HG03469 (cell line): ENCODE results near the gene ABLIM2.
"Not testable (repeated sequence)": the region's sequence is repeated elsewhere in the genome, so short reads cannot be mapped to it uniquely, and the experiment has no call there.

Experiments
- ATAC-seq: cut with Tn5 transposase; IDR thresholded peaks from one replicate; pipeline ENCODE4 v1.9.1; 2021; ENCODE audit warnings: mild to moderate bottlenecking, moderate library complexity, moderate number of reproducible peaks; ENCODE audit not compliant: unreplicated experiment

The ABLIM2 gene

GRCh38 chr4:7918981-7919380 is 239.6 kb downstream of the ABLIM2 start:
- no peak for ATAC-seq

GRCh38 chr4:7918187-7918586 is 240.4 kb downstream of the ABLIM2 start:
- ATAC-seq = not testable (repeated sequence)

- ATAC-seq = no peak
Measured at GRCh38 chr4:7917669-7918068, 240.9 kb downstream of the ABLIM2 start.

- ATAC-seq = no peak
Measured at GRCh38 chr4:7915875-7916242, 242.8 kb downstream of the ABLIM2 start.
